Neural progenitor cell (in vitro differentiated cells): Measurements from ENCODE around the gene AKR7A3.

Experiments used
- EZH2 ChIP-seq: fragments of 200-600 bp; sonication (generic); IDR thresholded peaks from 2 replicates; pipeline ENCODE4 v1.6.1; 2017; ENCODE audit warnings: antibody characterized with exemption, mild to moderate bottlenecking, moderate library complexity
- EZH2phosphoT487 ChIP-seq: fragments of 200-600 bp; sonication (generic); IDR thresholded peaks from 2 replicates; pipeline ENCODE4 v1.6.1; 2017; ENCODE audit warnings: antibody characterized with exemption
- TF ChIP-seq, protein P1 (sequence below): fragments of 200-600 bp; sonication (generic); IDR thresholded peaks from 2 replicates; pipeline ENCODE4 v1.5.1; 2017; ENCODE audit warnings: antibody characterized with exemption, mild to moderate bottlenecking

DNA sequence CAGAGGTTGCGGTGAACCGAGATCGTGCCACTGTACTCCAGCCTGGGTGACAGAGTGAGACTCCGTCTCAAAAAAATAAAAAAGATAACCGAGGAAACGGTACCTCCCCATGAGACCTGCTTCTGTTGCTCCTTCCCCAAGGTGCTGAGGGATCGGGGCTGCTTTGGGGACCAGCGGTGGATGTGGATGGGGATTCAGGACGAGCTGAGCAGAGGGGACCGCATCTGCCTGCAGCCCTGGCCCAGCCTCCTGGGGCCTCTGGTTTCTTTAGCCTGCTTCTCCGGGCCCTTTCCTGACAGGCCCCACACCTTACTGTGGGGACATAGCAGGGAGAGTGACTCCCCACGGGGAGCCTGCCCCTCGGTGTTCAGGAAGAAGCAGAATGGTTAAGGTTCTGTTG lies 40.6 kb upstream of the AKR7A3 start:
- TF ChIP-seq, protein P1, sequence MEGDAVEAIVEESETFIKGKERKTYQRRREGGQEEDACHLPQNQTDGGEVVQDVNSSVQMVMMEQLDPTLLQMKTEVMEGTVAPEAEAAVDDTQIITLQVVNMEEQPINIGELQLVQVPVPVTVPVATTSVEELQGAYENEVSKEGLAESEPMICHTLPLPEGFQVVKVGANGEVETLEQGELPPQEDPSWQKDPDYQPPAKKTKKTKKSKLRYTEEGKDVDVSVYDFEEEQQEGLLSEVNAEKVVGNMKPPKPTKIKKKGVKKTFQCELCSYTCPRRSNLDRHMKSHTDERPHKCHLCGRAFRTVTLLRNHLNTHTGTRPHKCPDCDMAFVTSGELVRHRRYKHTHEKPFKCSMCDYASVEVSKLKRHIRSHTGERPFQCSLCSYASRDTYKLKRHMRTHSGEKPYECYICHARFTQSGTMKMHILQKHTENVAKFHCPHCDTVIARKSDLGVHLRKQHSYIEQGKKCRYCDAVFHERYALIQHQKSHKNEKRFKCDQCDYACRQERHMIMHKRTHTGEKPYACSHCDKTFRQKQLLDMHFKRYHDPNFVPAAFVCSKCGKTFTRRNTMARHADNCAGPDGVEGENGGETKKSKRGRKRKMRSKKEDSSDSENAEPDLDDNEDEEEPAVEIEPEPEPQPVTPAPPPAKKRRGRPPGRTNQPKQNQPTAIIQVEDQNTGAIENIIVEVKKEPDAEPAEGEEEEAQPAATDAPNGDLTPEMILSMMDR = no peak
- TF ChIP-seq EZH2phosphoT487 = no peak
- no peak for TF ChIP-seq EZH2
